CD14-positive monocyte (primary cell): ENCODE measurements around the gene CTSE. TPM values are rescaled to one million over a fixed set of nuclear protein-coding genes. Genes with fewer than 3 reads are reported as not detected.
A peak's percentile ranks its signal among the peaks of the same experiment; 100 is the strongest.

Source experiments
- DNase-seq, 3 donors: peaks; one replicate each; pipeline ENCODE4 v3.0.0-alpha.2; 2011 to 2022
- H2AFZ ChIP-seq: 2 replicates; pipeline ENCODE4 v1.6.0; 2012; ENCODE audit warnings: mild to moderate bottlenecking, low read depth, low read length, inconsistent platforms; ENCODE audit not compliant: insufficient read depth, poor library complexity, severe bottlenecking
- H3K27ac ChIP-seq, 2 donors: 1 replicate in 1 of 2; 2 replicates in 1 of 2; pipeline ENCODE4 v1.5.1; 2012 to 2013; ENCODE audit warnings: low read length in 2 of 2, control low read depth in 1 of 2, inconsistent platforms in 1 of 2, low read depth in 1 of 2, mild to moderate bottlenecking in 1 of 2
- H3K27me3 ChIP-seq, 2 donors: one replicate each; pipeline versions ENCODE4 v1.6.0 to v1.6.1; 2011 to 2013; ENCODE audit warnings: low read length in 2 of 2; ENCODE audit not compliant: control insufficient read depth in 2 of 2, insufficient read depth in 2 of 2
- H3K36me3 ChIP-seq, 2 donors: replicated peaks in 1 of 2; 1 replicate in 1 of 2; 2 replicates in 1 of 2; pipeline versions ENCODE4 v1.5.1 to v1.6.1; 2012 to 2013; ENCODE audit warnings: low read length in 2 of 2, control low read depth in 1 of 2, inconsistent platforms in 1 of 2, mild to moderate bottlenecking in 1 of 2; ENCODE audit not compliant: insufficient read depth in 2 of 2, control insufficient read depth in 1 of 2
- H3K4me1 ChIP-seq, 2 donors: 1 replicate in 1 of 2; 2 replicates in 1 of 2; pipeline versions ENCODE4 v1.5.1 to v1.6.1; 2012 to 2013; ENCODE audit warnings: low read length in 2 of 2, control low read depth in 1 of 2, inconsistent platforms in 1 of 2, mild to moderate bottlenecking in 1 of 2, moderate library complexity in 1 of 2; ENCODE audit not compliant: insufficient read depth in 2 of 2, control insufficient read depth in 1 of 2
- H3K4me2 ChIP-seq: replicated peaks from 2 replicates; pipeline ENCODE3; 2012; ENCODE audit warnings: low read length, moderate library complexity, mild to moderate bottlenecking; ENCODE audit not compliant: poor library complexity, severe bottlenecking; ENCODE audit errors: extremely low read depth
- H3K4me3 ChIP-seq, 3 experiments: fragments of 200-600 bp in 1 of 3; sonication (generic) in 1 of 3; replicated peaks in 1 of 3; 1 replicate in 2 of 3; 2 replicates in 1 of 3; pipeline ENCODE4 v1.5.1; 2011 to 2013; ENCODE audit warnings: low read length in 3 of 3, mild to moderate bottlenecking in 3 of 3, control low read depth in 2 of 3, low read depth in 2 of 3, inconsistent platforms in 1 of 3, moderate library complexity in 1 of 3
- H3K79me2 ChIP-seq: 2 replicates; pipeline ENCODE4 v1.6.0; 2012; ENCODE audit warnings: mild to moderate bottlenecking, control low read depth, inconsistent platforms, low read length, moderate library complexity; ENCODE audit not compliant: insufficient read depth
- H3K9ac ChIP-seq: 2 replicates; pipeline ENCODE4 v1.6.0; 2017; ENCODE audit warnings: low read length, mild to moderate bottlenecking; ENCODE audit not compliant: insufficient read depth, poor library complexity, severe bottlenecking
- H3K9me3 ChIP-seq, 2 donors: replicated peaks in 1 of 2; 1 replicate in 1 of 2; 2 replicates in 1 of 2; pipeline versions ENCODE4 v1.5.1 to v1.6.1; 2012 to 2013; ENCODE audit warnings: low read length in 2 of 2, control low read depth in 1 of 2; ENCODE audit not compliant: control insufficient read depth in 1 of 2, insufficient read depth in 1 of 2
- H4K20me1 ChIP-seq: 2 replicates; pipeline ENCODE4 v1.6.0; 2012; ENCODE audit warnings: mild to moderate bottlenecking, low read length, control low read depth, moderate library complexity; ENCODE audit not compliant: insufficient read depth
- H3K27ac Mint-ChIP-seq, 7 donors: one replicate each; pipeline ENCODE4 v1.8.0; 2020; ENCODE audit warnings: mild to moderate bottlenecking in 7 of 7, mixed read lengths in 7 of 7, moderate library complexity in 6 of 7, inconsistent platforms in 2 of 7
- H3K27me3 Mint-ChIP-seq, 3 donors: one replicate each; pipeline ENCODE4 v1.8.0; 2021 to 2022; ENCODE audit warnings: low read depth in 3 of 3, mild to moderate bottlenecking in 3 of 3, mixed read lengths in 3 of 3, moderate library complexity in 3 of 3, inconsistent platforms in 1 of 3
- H3K36me3 Mint-ChIP-seq, 2 donors: one replicate each; pipeline ENCODE4 v1.8.0; 2020; ENCODE audit warnings: mixed read lengths in 2 of 2, inconsistent platforms in 1 of 2, mild to moderate bottlenecking in 1 of 2
- H3K4me1 Mint-ChIP-seq: one replicate; pipeline ENCODE4 v1.8.0; 2020; ENCODE audit warnings: mild to moderate bottlenecking, mixed read lengths
- H3K4me3 Mint-ChIP-seq, 2 donors: one replicate each; pipeline ENCODE4 v1.8.0; 2020; ENCODE audit warnings: mild to moderate bottlenecking in 2 of 2, mixed read lengths in 2 of 2, moderate library complexity in 1 of 2
- H3K9me3 Mint-ChIP-seq, 7 donors: one replicate each; pipeline ENCODE4 v1.8.0; 2020 to 2022; ENCODE audit warnings: mixed read lengths in 7 of 7, mild to moderate bottlenecking in 6 of 7, moderate library complexity in 6 of 7, inconsistent platforms in 2 of 7
- WGBS: methylation state at CpG from one replicate; pipeline ENCODE4 v1.1.5; 2013; ENCODE audit warnings: missing lambda C conversion rate; ENCODE audit not compliant: insufficient coverage; 5-methylcytosine and 5-hydroxymethylcytosine counted together
- intact Hi-C, 2 donors: fragments of 100-400 bp; cut with micrococcal nuclease; formaldehyde crosslinking; loops; one replicate each; pipeline versions ENCODE4 v1.15.0 to v1.15.1; 2023
- polyA plus RNA-seq, 3 donors: library from polyadenylated mRNA; depleted of rRNA in 1 of 3; unstranded in 2 of 3; stranded (reverse) in 1 of 3; fragments of 300-500 nt in 2 of 3; fragments of >200 nt in 1 of 3; fragmentation: Illumina TruSeq in 2 of 3; gene quantifications; 1 replicate in 2 of 3; 2 replicates in 1 of 3; pipeline ENCODE4 v1.2.3, GENCODE V29; 2012 to 2021
- TF ChIP-seq, protein P1 (sequence below): fragments of 200-600 bp; IDR thresholded peaks from one replicate; pipeline ENCODE4 v1.8.0; 2022; ENCODE audit warnings: antibody characterized with exemption, mild to moderate bottlenecking

The CTSE gene
- polyA plus RNA-seq, 3 donors: not detected

- intact Hi-C loops: loop anchor here in 1 of 2 donors (5.0 kb wide), 1 partner anchor 41 kb away; the partner anchor contains the start of gene RHEX
- Mint-ChIP-seq H3K9me3 (no peaks in the 10 kb centered on the region), H3K27ac (peak overlapping the region in 1 of 7 donors; percentile 80), H3K4me3 (no peak overlapping the region), H3K4me1 (peaks cover 53% of the 10 kb centered on the region), H3K27me3 (peaks cover 0 to 2% (median 0%) of the 10 kb centered on the region in 3 donors), H3K36me3 (no peaks in the 10 kb centered on the region)
- WGBS: 93% methylated on average over 4 of the region's 8 CpGs
- no peak for DNase-seq
- Histone ChIP-seq H3K4me2 (no peak overlapping the region), H4K20me1 (no peaks in the 10 kb centered on the region), H3K27ac (no peak overlapping the region), H3K9me3 (no peaks in the 10 kb centered on the region), H2AFZ (no peak overlapping the region), H3K4me1 (peaks cover 38 to 48% of the 10 kb centered on the region in 2 donors), H3K79me2 (no peaks in the 10 kb centered on the region), H3K9ac (no peak overlapping the region), H3K36me3 (no peaks in the 10 kb centered on the region), H3K27me3 (no peaks in the 10 kb centered on the region), H3K4me3 (no peak overlapping the region)
- TF ChIP-seq, protein P1, sequence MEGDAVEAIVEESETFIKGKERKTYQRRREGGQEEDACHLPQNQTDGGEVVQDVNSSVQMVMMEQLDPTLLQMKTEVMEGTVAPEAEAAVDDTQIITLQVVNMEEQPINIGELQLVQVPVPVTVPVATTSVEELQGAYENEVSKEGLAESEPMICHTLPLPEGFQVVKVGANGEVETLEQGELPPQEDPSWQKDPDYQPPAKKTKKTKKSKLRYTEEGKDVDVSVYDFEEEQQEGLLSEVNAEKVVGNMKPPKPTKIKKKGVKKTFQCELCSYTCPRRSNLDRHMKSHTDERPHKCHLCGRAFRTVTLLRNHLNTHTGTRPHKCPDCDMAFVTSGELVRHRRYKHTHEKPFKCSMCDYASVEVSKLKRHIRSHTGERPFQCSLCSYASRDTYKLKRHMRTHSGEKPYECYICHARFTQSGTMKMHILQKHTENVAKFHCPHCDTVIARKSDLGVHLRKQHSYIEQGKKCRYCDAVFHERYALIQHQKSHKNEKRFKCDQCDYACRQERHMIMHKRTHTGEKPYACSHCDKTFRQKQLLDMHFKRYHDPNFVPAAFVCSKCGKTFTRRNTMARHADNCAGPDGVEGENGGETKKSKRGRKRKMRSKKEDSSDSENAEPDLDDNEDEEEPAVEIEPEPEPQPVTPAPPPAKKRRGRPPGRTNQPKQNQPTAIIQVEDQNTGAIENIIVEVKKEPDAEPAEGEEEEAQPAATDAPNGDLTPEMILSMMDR: no peak
These were observed 12.6 kb downstream of the CTSE start for GRCh38 chr1:206011057-206011456.

GRCh38 chr1:206010060-206010459 is 13.6 kb downstream of the CTSE start:
- H3K27ac ChIP-seq: no peak overlapping the region
- TF ChIP-seq, protein P1: no peak
- no peaks in the 10 kb centered on the region for H3K9me3 Mint-ChIP-seq
- no peaks in the 10 kb centered on the region for H3K27me3 ChIP-seq
- H3K9ac ChIP-seq: no peak overlapping the region
- no peaks in the 10 kb centered on the region for H3K36me3 Mint-ChIP-seq
- no peaks in the 10 kb centered on the region for H4K20me1 ChIP-seq
- WGBS: 87% methylated on average over 5 of the region's 5 CpGs
- no peak for DNase-seq
- H3K79me2 ChIP-seq: no peaks in the 10 kb centered on the region
- intact Hi-C loops: loop anchor here in 1 of 2 donors (5.0 kb wide), 1 partner anchor 42 kb away; the partner anchor contains the start of gene RHEX
- no peaks in the 10 kb centered on the region for H3K9me3 ChIP-seq
- peaks cover 58% of the 10 kb centered on the region for H3K4me1 Mint-ChIP-seq
- peaks cover 0 to 2% (median 0%) of the 10 kb centered on the region in 3 donors for H3K27me3 Mint-ChIP-seq
- no peak overlapping the region for H3K4me2 ChIP-seq
- H3K4me3 Mint-ChIP-seq: no peak overlapping the region
- peaks cover 47 to 51% of the 10 kb centered on the region in 2 donors for H3K4me1 ChIP-seq
- H2AFZ ChIP-seq: no peak overlapping the region
- H3K4me3 ChIP-seq: no peak overlapping the region
- H3K36me3 ChIP-seq: no peaks in the 10 kb centered on the region
- H3K27ac Mint-ChIP-seq: no peak overlapping the region
